SK-N-SH (cell line): Measurements from ENCODE around the gene AGTRAP. TPM values are rescaled to one million over a fixed set of nuclear protein-coding genes. Genes with fewer than 3 reads are reported as not detected.

ENCODE experiments used
- CTCF ChIA-PET: fragments of 300-600, 350-600 bp; formaldehyde crosslinking; extraction: SDS; loops from one replicate; lab custom pipeline; 2021; lab: Yijun Ruan, JAX
- POLR2A ChIA-PET: fragments of 350-600 bp; sonication (Branson Sonifier 250); formaldehyde crosslinking; extraction: SDS; loops from one replicate; lab custom pipeline; 2020; ENCODE audit warnings: antibody characterized with exemption, inconsistent platforms; lab: Yijun Ruan, JAX
- DNase-seq: peaks from one replicate; pipeline ENCODE4 v3.0.0; 2012
- H2AFZ ChIP-seq: fragments of 200-600 bp; sonication (generic); 2 replicates; pipeline ENCODE4 v1.8.1; 2016; ENCODE audit warnings: antibody characterized with exemption, mild to moderate bottlenecking, low read depth
- H3F3A ChIP-seq: fragments of 200-600 bp; sonication (generic); replicated peaks from 2 replicates; pipeline ENCODE3; 2016; ENCODE audit warnings: antibody characterized with exemption, mild to moderate bottlenecking; ENCODE audit not compliant: insufficient read depth
- H3K27ac ChIP-seq, 2 experiments: fragments of 200-500 bp in 1 of 2; fragments of 200-600 bp in 1 of 2; sonication (Bioruptor generic) in 1 of 2; sonication (generic), shearing (Covaris generic) in 1 of 2; 2 replicates each; pipeline versions ENCODE4 v1.5.1 to v1.6.1; 2014 to 2016; ENCODE audit warnings: low read depth in 2 of 2, inconsistent platforms in 1 of 2, low read length in 1 of 2, mild to moderate bottlenecking in 1 of 2, mixed read lengths in 1 of 2
- H3K27me3 ChIP-seq: fragments of 200-600 bp; sonication (generic), shearing (Covaris generic); 2 replicates; pipeline ENCODE4 v1.6.1; 2016; ENCODE audit warnings: mixed run types; ENCODE audit not compliant: insufficient read depth
- H3K36me3 ChIP-seq, 2 experiments: fragments of 200-500 bp in 1 of 2; fragments of 200-600 bp in 1 of 2; sonication (Bioruptor generic) in 1 of 2; sonication (generic) in 1 of 2; replicated peaks in 1 of 2; 2 replicates each; pipeline versions ENCODE3 to v1.5.1; 2014 to 2016; ENCODE audit warnings: low read length in 1 of 2, mild to moderate bottlenecking in 1 of 2; ENCODE audit not compliant: insufficient read depth in 2 of 2, control insufficient read depth in 1 of 2
- H3K4me1 ChIP-seq, 2 experiments: fragments of 200-500 bp in 1 of 2; fragments of 200-600 bp in 1 of 2; sonication (Bioruptor generic) in 1 of 2; sonication (generic), shearing (Covaris generic) in 1 of 2; 2 replicates each; pipeline versions ENCODE4 v1.5.1 to v1.6.1; 2014 to 2016; ENCODE audit warnings: low read depth in 1 of 2, low read length in 1 of 2, mixed run types in 1 of 2; ENCODE audit not compliant: insufficient read depth in 2 of 2, control insufficient read depth in 1 of 2
- H3K4me2 ChIP-seq: fragments of 200-600 bp; sonication (generic), shearing (Covaris generic); 2 replicates; pipeline ENCODE4 v1.6.1; 2017; ENCODE audit warnings: mixed run types
- H3K4me3 ChIP-seq, 2 experiments: fragments of 200-500 bp in 1 of 2; fragments of 200-600 bp in 1 of 2; sonication (Bioruptor generic) in 1 of 2; sonication (generic), shearing (Covaris generic) in 1 of 2; 2 replicates each; pipeline versions ENCODE4 v1.5.1 to v1.8.1; 2014 to 2016; ENCODE audit warnings: low read depth in 2 of 2, inconsistent platforms in 1 of 2, low read length in 1 of 2, mild to moderate bottlenecking in 1 of 2, mixed read lengths in 1 of 2, moderate library complexity in 1 of 2
- H3K79me2 ChIP-seq: fragments of 200-600 bp; sonication (generic); 2 replicates; pipeline ENCODE4 v1.8.1; 2017; ENCODE audit warnings: mild to moderate bottlenecking; ENCODE audit not compliant: insufficient read depth
- H3K9ac ChIP-seq: fragments of 200-600 bp; sonication (generic); 2 replicates; pipeline ENCODE4 v1.6.1; 2017; ENCODE audit warnings: mixed run types
- H3K9me2 ChIP-seq: fragments of 200-600 bp; sonication (generic); 2 replicates; pipeline ENCODE4 v1.6.1; 2017; ENCODE audit warnings: mixed run types
- H3K9me3 ChIP-seq: fragments of 200-600 bp; sonication (generic); 2 replicates; pipeline ENCODE4 v1.6.1; 2017; ENCODE audit warnings: mixed run types, mild to moderate bottlenecking, moderate library complexity
- H4K20me1 ChIP-seq: fragments of 200-600 bp; sonication (generic); 2 replicates; pipeline ENCODE4 v1.6.1; 2017; ENCODE audit warnings: mild to moderate bottlenecking, mixed run types; ENCODE audit not compliant: insufficient read depth
- EP300 ChIP-seq, 2 experiments: IDR thresholded peaks; 2 replicates each; pipeline versions ENCODE4 v1.4.0 to v1.6.1; 2012; ENCODE audit warnings: borderline replicate concordance in 1 of 2, low read depth in 1 of 2, low read length in 1 of 2
- FOXM1 ChIP-seq: IDR thresholded peaks from 2 replicates; pipeline ENCODE4 v1.4.0; 2012; ENCODE audit warnings: low read depth, mild to moderate bottlenecking
- GABPA ChIP-seq: IDR thresholded peaks from 2 replicates; pipeline ENCODE4 v1.4.0; 2012; ENCODE audit warnings: low read depth, mild to moderate bottlenecking
- GATA2 ChIP-seq: sonication (generic); formaldehyde crosslinking; IDR thresholded peaks from 2 replicates; pipeline ENCODE4 v1.5.0; 2020; ENCODE audit warnings: mild to moderate bottlenecking, missing genetic modification reagents
- MXI1 ChIP-seq: IDR thresholded peaks from 2 replicates; pipeline ENCODE4 v1.6.1; 2012; ENCODE audit warnings: mild to moderate bottlenecking, low read depth, low read length, improper control_type of control experiment
- NFIC ChIP-seq: IDR thresholded peaks from 2 replicates; pipeline ENCODE4 v1.4.0; 2012; ENCODE audit warnings: borderline replicate concordance
- PBX3 ChIP-seq: IDR thresholded peaks from 2 replicates; pipeline ENCODE4; 2012
- POLR2AphosphoS5 ChIP-seq: IDR thresholded peaks from 2 replicates; pipeline ENCODE4 v1.6.1; 2012; ENCODE audit warnings: low read depth, low read length
- RXRA ChIP-seq: IDR thresholded peaks from 2 replicates; pipeline ENCODE4 v1.4.0; 2012; ENCODE audit warnings: low read depth, mild to moderate bottlenecking, borderline replicate concordance
- SMC3 ChIP-seq: IDR thresholded peaks from 2 replicates; pipeline ENCODE4 v1.6.1; 2012; ENCODE audit warnings: low read depth, low read length, improper control_type of control experiment
- TAF1 ChIP-seq: IDR thresholded peaks from 2 replicates; pipeline ENCODE4 v1.6.1; 2012; ENCODE audit warnings: low read depth, mild to moderate bottlenecking, low read length, moderate library complexity, borderline replicate concordance
- TEAD4 ChIP-seq: IDR thresholded peaks from 2 replicates; pipeline ENCODE4 v1.4.0; 2012; ENCODE audit warnings: mild to moderate bottlenecking, borderline replicate concordance; ENCODE audit not compliant: insufficient read depth
- USF2 ChIP-seq: fragments of 150-350 bp; IDR thresholded peaks from 2 replicates; pipeline ENCODE4 v1.6.1; 2017; ENCODE audit warnings: antibody characterized with exemption, low read length, low read depth, borderline replicate concordance
- YY1 ChIP-seq: IDR thresholded peaks from 2 replicates; pipeline ENCODE4 v1.4.0; 2012; ENCODE audit warnings: low read depth, mild to moderate bottlenecking
- WGBS: methylation state at CpG from one replicate; pipeline ENCODE4 v1.1.6; 2017; ENCODE audit warnings: low lambda C conversion rate; 5-methylcytosine and 5-hydroxymethylcytosine counted together
- polyA plus RNA-seq, 3 experiments: library from polyadenylated mRNA; depleted of rRNA; stranded (reverse); fragments of >200 nt; gene quantifications; 2 replicates each; pipeline ENCODE4 v1.2.3, GENCODE V29; 2012
- TF ChIP-seq, protein P1 (sequence below): fragments of 200-600 bp; sonication (generic); IDR thresholded peaks from 2 replicates; pipeline ENCODE4 v1.6.1; 2017; ENCODE audit warnings: antibody characterized with exemption, mild to moderate bottlenecking, moderate library complexity
- TF ChIP-seq, protein P2 (sequence below): fragments of 150-350 bp; IDR thresholded peaks from 2 replicates; pipeline ENCODE4 v1.6.1; 2016; ENCODE audit warnings: mild to moderate bottlenecking, low read depth, low read length
- TF ChIP-seq, protein P3 (sequence below): IDR thresholded peaks from 2 replicates; pipeline ENCODE4 v1.6.1; 2012; ENCODE audit warnings: mild to moderate bottlenecking, low read depth, low read length, moderate library complexity

Gene AGTRAP
- polyA plus RNA-seq, 1 of the 3 experiments (the other 2 are of a cell fraction): 66.2 TPM

- Histone ChIP-seq H3K36me3 (no peaks in the 10 kb centered on the region), H3K4me1 (peaks cover 0 to 6% of the 10 kb centered on the region in 2 experiments; a peak in 1 of 4 replicates), H3K9me2 (no peaks in the 10 kb centered on the region), H3F3A (no peaks in the 10 kb centered on the region), H3K27me3 (no peaks in the 10 kb centered on the region), H2AFZ (no peak overlapping the region), H3K4me3 (no peak overlapping the region), H3K4me2 (no peak overlapping the region), H3K79me2 (no peaks in the 10 kb centered on the region), H3K9me3 (no peaks in the 10 kb centered on the region), H3K9ac (no peak overlapping the region), H4K20me1 (no peaks in the 10 kb centered on the region), H3K27ac (no peak overlapping the region)
- no peak for DNase-seq
- WGBS: 78% methylated on average over 7 of the region's 9 CpGs
- POLR2A ChIA-PET: no interaction called here
- no peak for TF ChIP-seq GATA2 (CRISPR knock-in tag)
- no peak for TF ChIP-seq MXI1
- TF ChIP-seq YY1: no peak
- TF ChIP-seq RXRA: no peak
- TF ChIP-seq PBX3: no peak
- TF ChIP-seq SMC3: no peak
- TF ChIP-seq, protein P1, sequence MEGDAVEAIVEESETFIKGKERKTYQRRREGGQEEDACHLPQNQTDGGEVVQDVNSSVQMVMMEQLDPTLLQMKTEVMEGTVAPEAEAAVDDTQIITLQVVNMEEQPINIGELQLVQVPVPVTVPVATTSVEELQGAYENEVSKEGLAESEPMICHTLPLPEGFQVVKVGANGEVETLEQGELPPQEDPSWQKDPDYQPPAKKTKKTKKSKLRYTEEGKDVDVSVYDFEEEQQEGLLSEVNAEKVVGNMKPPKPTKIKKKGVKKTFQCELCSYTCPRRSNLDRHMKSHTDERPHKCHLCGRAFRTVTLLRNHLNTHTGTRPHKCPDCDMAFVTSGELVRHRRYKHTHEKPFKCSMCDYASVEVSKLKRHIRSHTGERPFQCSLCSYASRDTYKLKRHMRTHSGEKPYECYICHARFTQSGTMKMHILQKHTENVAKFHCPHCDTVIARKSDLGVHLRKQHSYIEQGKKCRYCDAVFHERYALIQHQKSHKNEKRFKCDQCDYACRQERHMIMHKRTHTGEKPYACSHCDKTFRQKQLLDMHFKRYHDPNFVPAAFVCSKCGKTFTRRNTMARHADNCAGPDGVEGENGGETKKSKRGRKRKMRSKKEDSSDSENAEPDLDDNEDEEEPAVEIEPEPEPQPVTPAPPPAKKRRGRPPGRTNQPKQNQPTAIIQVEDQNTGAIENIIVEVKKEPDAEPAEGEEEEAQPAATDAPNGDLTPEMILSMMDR: no peak
- TF ChIP-seq, protein P2, sequence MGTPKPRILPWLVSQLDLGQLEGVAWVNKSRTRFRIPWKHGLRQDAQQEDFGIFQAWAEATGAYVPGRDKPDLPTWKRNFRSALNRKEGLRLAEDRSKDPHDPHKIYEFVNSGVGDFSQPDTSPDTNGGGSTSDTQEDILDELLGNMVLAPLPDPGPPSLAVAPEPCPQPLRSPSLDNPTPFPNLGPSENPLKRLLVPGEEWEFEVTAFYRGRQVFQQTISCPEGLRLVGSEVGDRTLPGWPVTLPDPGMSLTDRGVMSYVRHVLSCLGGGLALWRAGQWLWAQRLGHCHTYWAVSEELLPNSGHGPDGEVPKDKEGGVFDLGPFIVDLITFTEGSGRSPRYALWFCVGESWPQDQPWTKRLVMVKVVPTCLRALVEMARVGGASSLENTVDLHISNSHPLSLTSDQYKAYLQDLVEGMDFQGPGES: no peak
- TF ChIP-seq, protein P3, sequence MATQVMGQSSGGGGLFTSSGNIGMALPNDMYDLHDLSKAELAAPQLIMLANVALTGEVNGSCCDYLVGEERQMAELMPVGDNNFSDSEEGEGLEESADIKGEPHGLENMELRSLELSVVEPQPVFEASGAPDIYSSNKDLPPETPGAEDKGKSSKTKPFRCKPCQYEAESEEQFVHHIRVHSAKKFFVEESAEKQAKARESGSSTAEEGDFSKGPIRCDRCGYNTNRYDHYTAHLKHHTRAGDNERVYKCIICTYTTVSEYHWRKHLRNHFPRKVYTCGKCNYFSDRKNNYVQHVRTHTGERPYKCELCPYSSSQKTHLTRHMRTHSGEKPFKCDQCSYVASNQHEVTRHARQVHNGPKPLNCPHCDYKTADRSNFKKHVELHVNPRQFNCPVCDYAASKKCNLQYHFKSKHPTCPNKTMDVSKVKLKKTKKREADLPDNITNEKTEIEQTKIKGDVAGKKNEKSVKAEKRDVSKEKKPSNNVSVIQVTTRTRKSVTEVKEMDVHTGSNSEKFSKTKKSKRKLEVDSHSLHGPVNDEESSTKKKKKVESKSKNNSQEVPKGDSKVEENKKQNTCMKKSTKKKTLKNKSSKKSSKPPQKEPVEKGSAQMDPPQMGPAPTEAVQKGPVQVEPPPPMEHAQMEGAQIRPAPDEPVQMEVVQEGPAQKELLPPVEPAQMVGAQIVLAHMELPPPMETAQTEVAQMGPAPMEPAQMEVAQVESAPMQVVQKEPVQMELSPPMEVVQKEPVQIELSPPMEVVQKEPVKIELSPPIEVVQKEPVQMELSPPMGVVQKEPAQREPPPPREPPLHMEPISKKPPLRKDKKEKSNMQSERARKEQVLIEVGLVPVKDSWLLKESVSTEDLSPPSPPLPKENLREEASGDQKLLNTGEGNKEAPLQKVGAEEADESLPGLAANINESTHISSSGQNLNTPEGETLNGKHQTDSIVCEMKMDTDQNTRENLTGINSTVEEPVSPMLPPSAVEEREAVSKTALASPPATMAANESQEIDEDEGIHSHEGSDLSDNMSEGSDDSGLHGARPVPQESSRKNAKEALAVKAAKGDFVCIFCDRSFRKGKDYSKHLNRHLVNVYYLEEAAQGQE: no peak
- no peak for TF ChIP-seq FOXM1
- no peak for TF ChIP-seq EP300 (IDR thresholded peaks at IDR 0.05; ENCODE audit: borderline replicate concordance in 1 of 2, low read depth in 1 of 2, low read length in 1 of 2)
- no peak for TF ChIP-seq TEAD4
- no peak for TF ChIP-seq GABPA
- no peak for TF ChIP-seq USF2
- no peak for TF ChIP-seq POLR2AphosphoS5
- no peak for TF ChIP-seq NFIC
- TF ChIP-seq TAF1: no peak
- CTCF ChIA-PET: interaction anchor here (0.6 kb wide), 1 partner anchor 172 kb away, joined by 4 read pairs; no protein-coding TSS in a partner anchor
Measured at GRCh38 chr1:11778336-11778735, 42.4 kb downstream of the AGTRAP start.
